Activated CD8-positive, alpha-beta memory T cell treated with anti-CD3 and anti-CD28 coated beads, Interleukin-2, amount 10 ng/mL, durations not matched to agents 7 days and 5 days (primary cell): ENCODE data around the gene RIPPLY1. TPM values are rescaled to one million over a fixed set of nuclear protein-coding genes. Genes with fewer than 3 reads are reported as not detected.

Source experiments
- ATAC-seq: fragments of 150-1000 bp; cut with Tn5 transposase; one replicate; pipeline ENCODE4 v1.10.0; 2021; ENCODE audit warnings: moderate library complexity
- CTCF ChIA-PET: fragments of 350-600 bp; sonication (Branson Sonifier 250); formaldehyde crosslinking; loops from one replicate; lab custom pipeline; 2021; ENCODE audit warnings: antibody characterized with exemption; lab: Charles Lee
- DNase-seq: peaks from one replicate; pipeline ENCODE4 v3.0.0-alpha.2; 2020
- H3K27ac Mint-ChIP-seq: one replicate; pipeline ENCODE4 v1.8.0; 2021; ENCODE audit warnings: mild to moderate bottlenecking, mixed read lengths
- H3K27me3 Mint-ChIP-seq: one replicate; pipeline ENCODE4 v1.8.0; 2021; ENCODE audit warnings: mixed read lengths
- H3K36me3 Mint-ChIP-seq: one replicate; pipeline ENCODE4 v1.8.0; 2021; ENCODE audit warnings: mild to moderate bottlenecking, mixed read lengths
- H3K4me1 Mint-ChIP-seq: one replicate; pipeline ENCODE4 v1.8.0; 2021; ENCODE audit warnings: mixed read lengths
- H3K4me3 Mint-ChIP-seq: one replicate; pipeline ENCODE4 v1.8.0; 2021; ENCODE audit warnings: mild to moderate bottlenecking, moderate library complexity, mixed read lengths
- H3K9me3 Mint-ChIP-seq: one replicate; pipeline ENCODE4 v1.8.0; 2022; ENCODE audit warnings: low read depth, mixed read lengths
- total RNA-seq, 2 experiments: library from RNA; stranded (reverse); gene quantifications; one replicate each; pipeline ENCODE4 v1.2.3, GENCODE V29; 2021

The RIPPLY1 gene
- total RNA-seq = not detected

DNA sequence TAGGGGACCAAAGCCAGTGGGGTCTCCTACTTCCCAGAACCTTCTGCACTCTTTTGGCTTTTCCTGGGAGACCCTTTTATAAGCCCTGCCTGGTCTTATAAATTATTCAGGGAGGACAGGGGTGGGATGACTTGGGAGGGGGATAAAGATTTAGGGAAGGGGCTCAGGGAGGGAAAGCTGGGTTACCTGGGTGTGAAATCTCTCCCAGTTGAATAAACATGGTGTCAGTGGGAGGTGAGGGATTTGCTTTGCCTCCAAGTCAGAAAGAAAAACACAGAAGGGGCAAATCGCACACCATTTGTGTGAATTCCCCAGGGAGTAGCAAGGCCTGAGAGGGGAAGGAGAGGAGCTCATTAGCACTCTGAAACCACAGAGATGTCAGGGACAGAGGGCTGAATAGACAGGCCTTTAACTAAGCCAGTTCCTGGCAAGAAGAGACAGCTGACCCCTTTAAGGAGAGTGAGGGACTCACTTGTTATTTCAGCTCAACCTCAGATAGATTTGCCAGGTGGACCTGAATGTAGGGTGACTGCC lies at the start of gene RIPPLY1:
Gene RIPPLY1 (minus strand): TSS at position 51 of the 534 bp plus-strand sequence. CDS start 54 bp downstream, outside the sequence.
- DNase-seq = no peak
- H3K36me3 Mint-ChIP-seq = no peaks in the 10 kb centered on the region
- no peaks in the 10 kb centered on the region for H3K4me1 Mint-ChIP-seq
- CTCF ChIA-PET = interaction anchor here (2.0 kb wide), 1 partner anchor 9 kb away, joined by 6 read pairs; no protein-coding TSS in a partner anchor
- H3K27ac Mint-ChIP-seq = no peak within 1 kb of the TSS
- H3K27me3 Mint-ChIP-seq = no peaks in the 10 kb centered on the region
- ATAC-seq = no peak
- no peak within 1 kb of the TSS for H3K4me3 Mint-ChIP-seq
- no peaks in the 10 kb centered on the region for H3K9me3 Mint-ChIP-seq

DNA sequence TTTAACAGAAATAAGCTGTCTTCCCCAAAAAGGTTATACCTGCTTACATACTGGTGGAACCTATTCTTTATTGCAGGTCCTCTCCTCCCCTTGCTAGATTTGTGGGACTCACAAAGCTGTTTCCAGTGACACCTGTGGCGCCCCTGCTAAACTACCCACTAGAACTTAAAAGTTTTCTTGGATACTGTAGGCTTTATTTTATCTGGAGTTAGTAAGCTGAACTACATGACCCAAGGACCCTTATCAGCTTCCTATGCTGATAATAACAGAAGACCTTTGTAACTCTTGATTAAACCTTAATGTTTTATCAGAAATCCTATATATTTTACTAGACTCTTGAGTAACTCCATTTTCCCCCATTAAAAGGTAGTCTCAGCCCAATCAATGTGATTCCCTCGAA lies 49.4 kb upstream of the RIPPLY1 start:
- H3K4me3 Mint-ChIP-seq = no peak overlapping the region
- no peak for ATAC-seq
- DNase-seq = no peak
- peaks cover 1% of the 10 kb centered on the region for H3K36me3 Mint-ChIP-seq
- CTCF ChIA-PET = no interaction called here
- no peaks in the 10 kb centered on the region for H3K9me3 Mint-ChIP-seq
- H3K27ac Mint-ChIP-seq = no peak overlapping the region
- H3K27me3 Mint-ChIP-seq = no peaks in the 10 kb centered on the region
- no peaks in the 10 kb centered on the region for H3K4me1 Mint-ChIP-seq

- Mint-ChIP-seq H3K4me3 (no peak overlapping the region), H3K27ac (no peak overlapping the region), H3K36me3 (peaks cover 1% of the 10 kb centered on the region), H3K27me3 (no peaks in the 10 kb centered on the region), H3K4me1 (no peaks in the 10 kb centered on the region), H3K9me3 (no peaks in the 10 kb centered on the region)
- CTCF ChIA-PET = no interaction called here
- ATAC-seq = no peak
- no peak for DNase-seq
Measured at GRCh38 chrX:106952089-106952488, 48.9 kb upstream of the RIPPLY1 start.

GRCh38 chrX:106951230-106951629 lies 48.1 kb upstream of the RIPPLY1 start:
- CTCF ChIA-PET = no interaction called here
- H3K27ac Mint-ChIP-seq = no peak overlapping the region
- no peaks in the 10 kb centered on the region for H3K4me1 Mint-ChIP-seq
- no peak for ATAC-seq
- H3K36me3 Mint-ChIP-seq = no peaks in the 10 kb centered on the region
- H3K4me3 Mint-ChIP-seq = no peak overlapping the region
- no peaks in the 10 kb centered on the region for H3K27me3 Mint-ChIP-seq
- H3K9me3 Mint-ChIP-seq = no peaks in the 10 kb centered on the region
- no peak for DNase-seq

GRCh38 chrX:106950381-106950780 lies 47.2 kb upstream of the RIPPLY1 start:
- no peak overlapping the region for H3K27ac Mint-ChIP-seq
- no peak for DNase-seq
- CTCF ChIA-PET = no interaction called here

DNA sequence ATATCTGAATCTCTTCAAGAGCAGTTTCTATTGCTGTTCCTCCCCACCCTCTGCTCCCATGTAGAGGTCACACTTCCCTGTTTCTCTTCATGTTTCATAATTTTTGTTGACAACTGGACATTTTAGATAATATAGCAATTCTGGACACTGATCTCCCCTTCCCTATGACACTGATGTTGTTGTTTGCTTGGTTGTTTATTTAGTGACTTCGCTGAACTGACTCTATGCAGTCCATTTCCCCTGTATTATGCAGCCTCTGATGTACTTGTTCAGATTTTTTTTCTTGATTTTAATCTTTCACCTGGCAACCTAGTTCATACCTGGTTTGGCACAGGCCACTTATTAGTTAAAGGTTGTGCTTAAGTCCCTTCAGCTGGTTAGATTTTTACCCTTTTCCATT lies 46.2 kb upstream of the RIPPLY1 start:
- CTCF ChIA-PET = no interaction called here
- no peaks in the 10 kb centered on the region for H3K36me3 Mint-ChIP-seq
- H3K4me3 Mint-ChIP-seq = no peak overlapping the region
- H3K9me3 Mint-ChIP-seq = no peaks in the 10 kb centered on the region
- H3K4me1 Mint-ChIP-seq = no peaks in the 10 kb centered on the region
- H3K27ac Mint-ChIP-seq = no peak overlapping the region
- no peak for ATAC-seq
- H3K27me3 Mint-ChIP-seq = no peaks in the 10 kb centered on the region
- no peak for DNase-seq

More at GRCh38 chrX:106950381-106950780, 47.2 kb upstream of the RIPPLY1 start:
- no peak overlapping the region for H3K4me3 Mint-ChIP-seq
- H3K36me3 Mint-ChIP-seq = no peaks in the 10 kb centered on the region
- H3K4me1 Mint-ChIP-seq = no peaks in the 10 kb centered on the region
- H3K9me3 Mint-ChIP-seq = no peaks in the 10 kb centered on the region
- ATAC-seq = no peak
- no peaks in the 10 kb centered on the region for H3K27me3 Mint-ChIP-seq

- Mint-ChIP-seq H3K9me3 (no peaks in the 10 kb centered on the region), H3K27me3 (no peaks in the 10 kb centered on the region), H3K27ac (no peak overlapping the region), H3K4me1 (no peaks in the 10 kb centered on the region), H3K4me3 (no peak overlapping the region), H3K36me3 (no peaks in the 10 kb centered on the region)
- ATAC-seq (no peak), DNase-seq (no peak)
- CTCF ChIA-PET = no interaction called here
Measured at GRCh38 chrX:106948641-106949040, 45.5 kb upstream of the RIPPLY1 start.

GRCh38 chrX:106946464-106946863 lies 43.3 kb upstream of the RIPPLY1 start:
- ATAC-seq (no peak), DNase-seq (no peak)
- H3K4me1 Mint-ChIP-seq = no peaks in the 10 kb centered on the region
- no peaks in the 10 kb centered on the region for H3K9me3 Mint-ChIP-seq
- CTCF ChIA-PET = interaction anchor here (1.0 kb wide), 1 partner anchor 48 kb away, joined by 3 read pairs; no protein-coding TSS in a partner anchor
- H3K4me3 Mint-ChIP-seq = no peak overlapping the region
- no peaks in the 10 kb centered on the region for H3K27me3 Mint-ChIP-seq
- H3K36me3 Mint-ChIP-seq = peaks cover 3% of the 10 kb centered on the region
- H3K27ac Mint-ChIP-seq = no peak overlapping the region

DNA sequence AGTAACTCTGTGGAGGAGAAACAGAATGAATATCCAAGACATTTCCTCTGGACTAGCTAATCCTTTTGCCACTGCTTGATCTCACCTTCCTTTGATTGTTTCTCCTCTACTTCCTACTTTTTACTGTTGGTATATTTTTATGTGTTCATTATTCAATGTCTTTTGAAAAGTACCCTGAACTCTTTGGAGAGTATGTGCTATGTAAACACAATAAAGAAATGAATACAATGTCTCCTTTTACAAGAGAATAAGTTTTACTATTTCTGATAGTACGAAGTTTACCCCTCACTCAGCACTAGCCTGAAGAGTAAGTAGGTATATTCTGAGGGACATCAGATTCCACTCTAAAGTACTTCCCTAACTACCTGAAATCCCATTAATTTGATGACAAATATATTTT lies 36.9 kb upstream of the RIPPLY1 start:
- no peaks in the 10 kb centered on the region for H3K9me3 Mint-ChIP-seq
- H3K27ac Mint-ChIP-seq = no peak overlapping the region
- H3K36me3 Mint-ChIP-seq = peaks cover 3% of the 10 kb centered on the region
- H3K27me3 Mint-ChIP-seq = no peaks in the 10 kb centered on the region
- no peak overlapping the region for H3K4me3 Mint-ChIP-seq
- ATAC-seq (no peak), DNase-seq (no peak)
- H3K4me1 Mint-ChIP-seq = no peaks in the 10 kb centered on the region
- CTCF ChIA-PET = no interaction called here

- peaks cover 3% of the 10 kb centered on the region for H3K36me3 Mint-ChIP-seq
- DNase-seq (no peak), ATAC-seq (no peak)
- CTCF ChIA-PET = no interaction called here
- no peak overlapping the region for H3K4me3 Mint-ChIP-seq
- H3K27me3 Mint-ChIP-seq = no peaks in the 10 kb centered on the region
- no peaks in the 10 kb centered on the region for H3K4me1 Mint-ChIP-seq
- no peaks in the 10 kb centered on the region for H3K9me3 Mint-ChIP-seq
- H3K27ac Mint-ChIP-seq = no peak overlapping the region
Measured at GRCh38 chrX:106939566-106939965, 36.4 kb upstream of the RIPPLY1 start.

GRCh38 chrX:106936246-106936645 lies 33.1 kb upstream of the RIPPLY1 start:
- Mint-ChIP-seq H3K4me1 (no peaks in the 10 kb centered on the region), H3K27ac (no peak overlapping the region), H3K27me3 (no peaks in the 10 kb centered on the region), H3K36me3 (no peaks in the 10 kb centered on the region), H3K9me3 (no peaks in the 10 kb centered on the region), H3K4me3 (no peak overlapping the region)
- no peak for ATAC-seq
- DNase-seq = no peak
- CTCF ChIA-PET = no interaction called here

DNA sequence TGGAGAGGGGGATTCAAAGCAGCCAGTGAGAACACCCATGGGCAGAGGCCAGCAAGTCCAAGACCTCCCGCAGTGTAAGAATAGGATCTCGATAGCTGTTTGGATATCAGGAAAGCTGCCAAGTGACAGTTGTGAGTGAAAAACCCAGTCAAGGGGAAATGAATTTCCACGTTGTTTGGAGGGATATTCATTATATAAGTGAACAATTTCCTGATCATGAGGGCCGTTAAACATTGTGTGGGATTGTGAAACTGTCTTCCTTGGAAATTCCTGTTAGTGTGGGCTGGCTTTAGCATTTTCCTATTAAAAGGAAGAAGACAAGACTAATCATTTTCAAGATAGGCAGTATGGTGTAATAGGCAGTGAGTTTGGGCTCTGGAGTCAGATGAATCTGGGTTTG lies 32.0 kb upstream of the RIPPLY1 start:
- no peak overlapping the region for H3K4me3 Mint-ChIP-seq
- no peaks in the 10 kb centered on the region for H3K36me3 Mint-ChIP-seq
- no peaks in the 10 kb centered on the region for H3K4me1 Mint-ChIP-seq
- CTCF ChIA-PET = no interaction called here
- no peaks in the 10 kb centered on the region for H3K9me3 Mint-ChIP-seq
- H3K27me3 Mint-ChIP-seq = no peaks in the 10 kb centered on the region
- no peak for DNase-seq
- H3K27ac Mint-ChIP-seq = no peak overlapping the region
- ATAC-seq = no peak

DNA sequence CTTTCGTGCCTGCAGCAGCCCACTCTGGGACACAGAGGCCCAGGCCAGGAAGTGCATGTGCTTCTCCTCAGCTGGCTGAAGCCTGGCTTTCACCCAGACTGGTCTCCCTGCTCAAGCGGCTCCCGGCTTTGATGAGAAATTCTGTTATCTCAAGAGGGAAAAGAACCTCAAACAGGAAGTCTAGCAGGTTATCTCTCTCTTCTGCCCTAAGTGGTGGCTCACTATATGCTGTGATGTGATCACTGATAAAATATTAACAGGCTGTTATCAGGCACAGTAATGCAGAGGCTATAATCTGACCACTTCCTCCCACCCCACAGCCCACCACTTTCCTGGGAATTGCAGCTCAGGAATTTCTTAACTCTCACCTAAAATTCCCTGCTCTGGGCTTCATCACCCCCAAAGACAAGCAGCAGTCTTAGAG lies 30.4 kb upstream of the RIPPLY1 start:
- H3K4me1 Mint-ChIP-seq = no peaks in the 10 kb centered on the region
- CTCF ChIA-PET = no interaction called here
- no peak overlapping the region for H3K27ac Mint-ChIP-seq

GRCh38 chrX:106932960-106933537 lies 29.9 kb upstream of the RIPPLY1 start:
- Mint-ChIP-seq H3K4me1 (no peaks in the 10 kb centered on the region), H3K9me3 (no peaks in the 10 kb centered on the region), H3K4me3 (no peak overlapping the region), H3K27ac (no peak overlapping the region), H3K27me3 (no peaks in the 10 kb centered on the region), H3K36me3 (no peaks in the 10 kb centered on the region)
- no peak for DNase-seq
- CTCF ChIA-PET = no interaction called here
- ATAC-seq = no peak

More for the DNA sequence above, 30.4 kb upstream of the RIPPLY1 start:
- H3K9me3 Mint-ChIP-seq = no peaks in the 10 kb centered on the region
- no peak overlapping the region for H3K4me3 Mint-ChIP-seq
- DNase-seq (no peak), ATAC-seq (no peak)
- H3K27me3 Mint-ChIP-seq = no peaks in the 10 kb centered on the region
- no peaks in the 10 kb centered on the region for H3K36me3 Mint-ChIP-seq
